DOHH2 (cell line): ENCODE measurements around the gene ZNF771.
"Not testable (repeated sequence)": the region's sequence is repeated elsewhere in the genome, so short reads cannot be mapped to it uniquely, and the experiment has no call there.

Source experiments
- H3F3A ChIP-seq: fragments of 200-600 bp; sonication (generic), shearing (Covaris generic); 2 replicates; pipeline ENCODE4 v1.6.0; 2016; ENCODE audit warnings: antibody characterized with exemption, mild to moderate bottlenecking; ENCODE audit not compliant: control insufficient read depth, insufficient read depth
- H3K27ac ChIP-seq: fragments of 200-600 bp; sonication (generic); 2 replicates; pipeline ENCODE4 v1.5.1; 2014; ENCODE audit warnings: low read depth, mild to moderate bottlenecking, low read length, moderate library complexity
- H3K27me3 ChIP-seq: fragments of 200-600 bp; sonication (generic); 2 replicates; pipeline ENCODE4 v1.6.1; 2014; ENCODE audit warnings: mild to moderate bottlenecking, low read length, mixed read lengths; ENCODE audit not compliant: control insufficient read depth
- H3K36me3 ChIP-seq: fragments of 200-600 bp; sonication (generic); 2 replicates; pipeline ENCODE4 v1.6.1; 2014; ENCODE audit warnings: mild to moderate bottlenecking, low read length, moderate library complexity, mixed read lengths; ENCODE audit not compliant: control insufficient read depth
- H3K4me1 ChIP-seq: fragments of 200-600 bp; sonication (generic); 2 replicates; pipeline ENCODE4 v1.6.1; 2014; ENCODE audit warnings: mild to moderate bottlenecking, low read length, mixed read lengths; ENCODE audit not compliant: control insufficient read depth
- H3K4me2 ChIP-seq: fragments of 200-600 bp; sonication (generic); 2 replicates; pipeline ENCODE4 v1.6.0; 2014; ENCODE audit warnings: mild to moderate bottlenecking, low read length, moderate library complexity
- H3K4me3 ChIP-seq: fragments of 200-600 bp; sonication (generic); 2 replicates; pipeline ENCODE4 v1.5.1; 2014; ENCODE audit warnings: mild to moderate bottlenecking, low read length, mixed read lengths
- H3K79me2 ChIP-seq: fragments of 200-600 bp; sonication (generic); 2 replicates; pipeline ENCODE4 v1.6.1; 2014; ENCODE audit warnings: mild to moderate bottlenecking, low read length, mixed read lengths; ENCODE audit not compliant: control insufficient read depth
- H3K9me2 ChIP-seq: fragments of 200-600 bp; sonication (generic); replicated peaks from 2 replicates; pipeline ENCODE4 v1.6.1; 2014; ENCODE audit warnings: mild to moderate bottlenecking, low read length, mixed read lengths; ENCODE audit not compliant: control insufficient read depth
- H3K9me3 ChIP-seq: fragments of 200-600 bp; sonication (generic); 2 replicates; pipeline ENCODE4 v1.6.1; 2014; ENCODE audit warnings: antibody characterized with exemption, low read length, mixed read lengths; ENCODE audit not compliant: control insufficient read depth, insufficient read depth
- H4K20me1 ChIP-seq: fragments of 200-600 bp; sonication (generic); 2 replicates; pipeline ENCODE4 v1.6.0; 2014; ENCODE audit warnings: low read depth, mild to moderate bottlenecking, antibody characterized with exemption, low read length, moderate library complexity; ENCODE audit not compliant: control insufficient read depth, insufficient read depth
- EZH2phosphoT487 ChIP-seq: fragments of 200-600 bp; sonication (generic); IDR thresholded peaks from 2 replicates; pipeline ENCODE4 v1.6.1; 2017; ENCODE audit warnings: borderline replicate concordance, mild to moderate bottlenecking, antibody characterized with exemption, low read length, moderate library complexity, mixed read lengths
- TF ChIP-seq, protein P1 (sequence below): fragments of 200-600 bp; sonication (generic); IDR thresholded peaks from one replicate; pipeline ENCODE4 v1.5.1; 2014; ENCODE audit warnings: antibody characterized with exemption, mild to moderate bottlenecking, low read depth, low read length; ENCODE audit not compliant: poor library complexity, severe bottlenecking

ZNF771 gene

GRCh38 chr16:30459456-30459855 is 52.0 kb downstream of the ZNF771 start:
- peak overlapping the region; percentile 62 for H3K4me3 ChIP-seq
- peaks cover 4% of the 10 kb centered on the region; the same call in 1 of the 2 replicates for H3K36me3 ChIP-seq
- no peaks in the 10 kb centered on the region for H3K9me2 ChIP-seq
- H3K9me3 ChIP-seq: no peaks in the 10 kb centered on the region
- peaks cover 28% of the 10 kb centered on the region for H3K79me2 ChIP-seq
- H4K20me1 ChIP-seq: no peaks in the 10 kb centered on the region
- peak overlapping the region; percentile 97 for H3K27ac ChIP-seq
- H3F3A ChIP-seq: peaks cover 48% of the 10 kb centered on the region
- peak overlapping the region; percentile 76 for H3K4me2 ChIP-seq
- TF ChIP-seq, protein P1, sequence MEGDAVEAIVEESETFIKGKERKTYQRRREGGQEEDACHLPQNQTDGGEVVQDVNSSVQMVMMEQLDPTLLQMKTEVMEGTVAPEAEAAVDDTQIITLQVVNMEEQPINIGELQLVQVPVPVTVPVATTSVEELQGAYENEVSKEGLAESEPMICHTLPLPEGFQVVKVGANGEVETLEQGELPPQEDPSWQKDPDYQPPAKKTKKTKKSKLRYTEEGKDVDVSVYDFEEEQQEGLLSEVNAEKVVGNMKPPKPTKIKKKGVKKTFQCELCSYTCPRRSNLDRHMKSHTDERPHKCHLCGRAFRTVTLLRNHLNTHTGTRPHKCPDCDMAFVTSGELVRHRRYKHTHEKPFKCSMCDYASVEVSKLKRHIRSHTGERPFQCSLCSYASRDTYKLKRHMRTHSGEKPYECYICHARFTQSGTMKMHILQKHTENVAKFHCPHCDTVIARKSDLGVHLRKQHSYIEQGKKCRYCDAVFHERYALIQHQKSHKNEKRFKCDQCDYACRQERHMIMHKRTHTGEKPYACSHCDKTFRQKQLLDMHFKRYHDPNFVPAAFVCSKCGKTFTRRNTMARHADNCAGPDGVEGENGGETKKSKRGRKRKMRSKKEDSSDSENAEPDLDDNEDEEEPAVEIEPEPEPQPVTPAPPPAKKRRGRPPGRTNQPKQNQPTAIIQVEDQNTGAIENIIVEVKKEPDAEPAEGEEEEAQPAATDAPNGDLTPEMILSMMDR: no peak
- no peak for TF ChIP-seq EZH2phosphoT487
- no peaks in the 10 kb centered on the region for H3K27me3 ChIP-seq
- H3K4me1 ChIP-seq: peaks cover 98% of the 10 kb centered on the region

DNA sequence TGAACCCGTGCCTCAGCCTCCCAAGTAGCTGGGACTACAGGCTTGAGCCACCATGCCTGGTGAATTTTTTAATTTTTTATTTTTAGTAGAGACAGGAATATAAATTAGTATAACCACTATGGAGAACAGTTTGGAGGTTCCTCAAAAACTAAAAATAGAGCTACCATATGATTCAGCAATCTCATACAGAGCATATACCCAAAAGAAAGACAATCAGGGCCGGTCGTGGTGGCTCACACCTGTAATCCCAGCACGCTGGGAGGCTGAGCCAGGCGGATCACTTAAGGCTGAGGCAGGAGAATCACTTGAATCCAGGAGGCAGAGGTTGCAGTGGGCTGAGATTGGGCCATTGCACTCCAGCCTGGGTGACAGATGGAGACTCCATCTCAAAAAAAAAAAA is 54.0 kb downstream of the ZNF771 start:
- Histone ChIP-seq H3F3A (peaks cover 45% of the 10 kb centered on the region), H3K4me3 (0 out of 2 replicates have a peak overlapping the region, but pooled peaks have one; percentile 23), H3K79me2 (peaks cover 14% of the 10 kb centered on the region), H3K4me1 (peaks cover 98% of the 10 kb centered on the region), H3K4me2 (peak overlapping the region; percentile 48), H3K27ac (peak overlapping the region; percentile 83)
- not testable (repeated sequence) for H3K27me3 ChIP-seq, H3K9me2 ChIP-seq, H3K36me3 ChIP-seq, H4K20me1 ChIP-seq, H3K9me3 ChIP-seq

- Histone ChIP-seq H3K27ac (peak overlapping the region; percentile 83), H3K4me2 (no peak overlapping the region), H3F3A (peaks cover 46% of the 10 kb centered on the region), H4K20me1 (no peaks in the 10 kb centered on the region), H3K36me3 (no peaks in the 10 kb centered on the region), H3K27me3 (no peaks in the 10 kb centered on the region), H3K4me3 (no peak overlapping the region), H3K79me2 (no peaks in the 10 kb centered on the region), H3K4me1 (peaks cover 87% of the 10 kb centered on the region), H3K9me2 (no peaks in the 10 kb centered on the region), H3K9me3 (no peaks in the 10 kb centered on the region)
- TF ChIP-seq, protein P1: no peak
- no peak for TF ChIP-seq EZH2phosphoT487
Observed at GRCh38 chr16:30464078-30464477, 56.7 kb downstream of the ZNF771 start.
